SK-N-SH (cell line): Measurements from ENCODE around the gene OR6A2. TPM values are rescaled to one million over a fixed set of nuclear protein-coding genes. Genes with fewer than 3 reads are reported as not detected.

Source experiments
- CTCF ChIA-PET: fragments of 300-600, 350-600 bp; formaldehyde crosslinking; extraction: SDS; loops from one replicate; lab custom pipeline; 2021; lab: Yijun Ruan, JAX
- POLR2A ChIA-PET: fragments of 350-600 bp; sonication (Branson Sonifier 250); formaldehyde crosslinking; extraction: SDS; loops from one replicate; lab custom pipeline; 2020; ENCODE audit warnings: antibody characterized with exemption, inconsistent platforms; lab: Yijun Ruan, JAX
- DNase-seq: peaks from one replicate; pipeline ENCODE4 v3.0.0; 2012
- H2AFZ ChIP-seq: fragments of 200-600 bp; sonication (generic); 2 replicates; pipeline ENCODE4 v1.8.1; 2016; ENCODE audit warnings: antibody characterized with exemption, mild to moderate bottlenecking, low read depth
- H3F3A ChIP-seq: fragments of 200-600 bp; sonication (generic); replicated peaks from 2 replicates; pipeline ENCODE3; 2016; ENCODE audit warnings: antibody characterized with exemption, mild to moderate bottlenecking; ENCODE audit not compliant: insufficient read depth
- H3K27ac ChIP-seq, 2 experiments: fragments of 200-500 bp in 1 of 2; fragments of 200-600 bp in 1 of 2; sonication (Bioruptor generic) in 1 of 2; sonication (generic), shearing (Covaris generic) in 1 of 2; 2 replicates each; pipeline versions ENCODE4 v1.5.1 to v1.6.1; 2014 to 2016; ENCODE audit warnings: low read depth in 2 of 2, inconsistent platforms in 1 of 2, low read length in 1 of 2, mild to moderate bottlenecking in 1 of 2, mixed read lengths in 1 of 2
- H3K27me3 ChIP-seq: fragments of 200-600 bp; sonication (generic), shearing (Covaris generic); 2 replicates; pipeline ENCODE4 v1.6.1; 2016; ENCODE audit warnings: mixed run types; ENCODE audit not compliant: insufficient read depth
- H3K36me3 ChIP-seq, 2 experiments: fragments of 200-500 bp in 1 of 2; fragments of 200-600 bp in 1 of 2; sonication (Bioruptor generic) in 1 of 2; sonication (generic) in 1 of 2; replicated peaks in 1 of 2; 2 replicates each; pipeline versions ENCODE3 to v1.5.1; 2014 to 2016; ENCODE audit warnings: low read length in 1 of 2, mild to moderate bottlenecking in 1 of 2; ENCODE audit not compliant: insufficient read depth in 2 of 2, control insufficient read depth in 1 of 2
- H3K4me1 ChIP-seq, 2 experiments: fragments of 200-500 bp in 1 of 2; fragments of 200-600 bp in 1 of 2; sonication (Bioruptor generic) in 1 of 2; sonication (generic), shearing (Covaris generic) in 1 of 2; 2 replicates each; pipeline versions ENCODE4 v1.5.1 to v1.6.1; 2014 to 2016; ENCODE audit warnings: low read depth in 1 of 2, low read length in 1 of 2, mixed run types in 1 of 2; ENCODE audit not compliant: insufficient read depth in 2 of 2, control insufficient read depth in 1 of 2
- H3K4me2 ChIP-seq: fragments of 200-600 bp; sonication (generic), shearing (Covaris generic); 2 replicates; pipeline ENCODE4 v1.6.1; 2017; ENCODE audit warnings: mixed run types
- H3K4me3 ChIP-seq, 2 experiments: fragments of 200-500 bp in 1 of 2; fragments of 200-600 bp in 1 of 2; sonication (Bioruptor generic) in 1 of 2; sonication (generic), shearing (Covaris generic) in 1 of 2; 2 replicates each; pipeline versions ENCODE4 v1.5.1 to v1.8.1; 2014 to 2016; ENCODE audit warnings: low read depth in 2 of 2, inconsistent platforms in 1 of 2, low read length in 1 of 2, mild to moderate bottlenecking in 1 of 2, mixed read lengths in 1 of 2, moderate library complexity in 1 of 2
- H3K79me2 ChIP-seq: fragments of 200-600 bp; sonication (generic); 2 replicates; pipeline ENCODE4 v1.8.1; 2017; ENCODE audit warnings: mild to moderate bottlenecking; ENCODE audit not compliant: insufficient read depth
- H3K9ac ChIP-seq: fragments of 200-600 bp; sonication (generic); 2 replicates; pipeline ENCODE4 v1.6.1; 2017; ENCODE audit warnings: mixed run types
- H3K9me2 ChIP-seq: fragments of 200-600 bp; sonication (generic); 2 replicates; pipeline ENCODE4 v1.6.1; 2017; ENCODE audit warnings: mixed run types
- H3K9me3 ChIP-seq: fragments of 200-600 bp; sonication (generic); 2 replicates; pipeline ENCODE4 v1.6.1; 2017; ENCODE audit warnings: mixed run types, mild to moderate bottlenecking, moderate library complexity
- H4K20me1 ChIP-seq: fragments of 200-600 bp; sonication (generic); 2 replicates; pipeline ENCODE4 v1.6.1; 2017; ENCODE audit warnings: mild to moderate bottlenecking, mixed run types; ENCODE audit not compliant: insufficient read depth
- EP300 ChIP-seq, 2 experiments: IDR thresholded peaks; 2 replicates each; pipeline versions ENCODE4 v1.4.0 to v1.6.1; 2012; ENCODE audit warnings: borderline replicate concordance in 1 of 2, low read depth in 1 of 2, low read length in 1 of 2
- EZH2phosphoT487 ChIP-seq: fragments of 200-600 bp; sonication (generic); IDR thresholded peaks from 2 replicates; pipeline ENCODE4 v1.6.1; 2017; ENCODE audit warnings: low read depth, mixed run types, mild to moderate bottlenecking, antibody characterized with exemption, moderate library complexity, borderline replicate concordance
- FOSL2 ChIP-seq: IDR thresholded peaks from 2 replicates; pipeline ENCODE4 v1.4.0; 2012; ENCODE audit warnings: low read depth, mild to moderate bottlenecking, moderate library complexity, borderline replicate concordance
- FOXJ3 ChIP-seq: sonication (generic); formaldehyde crosslinking; IDR thresholded peaks from 2 replicates; pipeline ENCODE4 v1.5.1; 2020; ENCODE audit warnings: mild to moderate bottlenecking, missing genetic modification reagents
- FOXM1 ChIP-seq: IDR thresholded peaks from 2 replicates; pipeline ENCODE4 v1.4.0; 2012; ENCODE audit warnings: low read depth, mild to moderate bottlenecking
- GABPA ChIP-seq: IDR thresholded peaks from 2 replicates; pipeline ENCODE4 v1.4.0; 2012; ENCODE audit warnings: low read depth, mild to moderate bottlenecking
- GATA2 ChIP-seq: sonication (generic); formaldehyde crosslinking; IDR thresholded peaks from 2 replicates; pipeline ENCODE4 v1.5.0; 2020; ENCODE audit warnings: mild to moderate bottlenecking, missing genetic modification reagents
- POLR2AphosphoS5 ChIP-seq: IDR thresholded peaks from 2 replicates; pipeline ENCODE4 v1.6.1; 2012; ENCODE audit warnings: low read depth, low read length
- RAD21 ChIP-seq: IDR thresholded peaks from 2 replicates; pipeline ENCODE4 v1.6.1; 2012; ENCODE audit warnings: mild to moderate bottlenecking, low read length
- RFX5 ChIP-seq: IDR thresholded peaks from 2 replicates; pipeline ENCODE4 v1.6.1; 2012; ENCODE audit warnings: mild to moderate bottlenecking, improper control_type of control experiment, low read length
- RXRA ChIP-seq: IDR thresholded peaks from 2 replicates; pipeline ENCODE4 v1.4.0; 2012; ENCODE audit warnings: low read depth, mild to moderate bottlenecking, borderline replicate concordance
- SMC3 ChIP-seq: IDR thresholded peaks from 2 replicates; pipeline ENCODE4 v1.6.1; 2012; ENCODE audit warnings: low read depth, low read length, improper control_type of control experiment
- TAF1 ChIP-seq: IDR thresholded peaks from 2 replicates; pipeline ENCODE4 v1.6.1; 2012; ENCODE audit warnings: low read depth, mild to moderate bottlenecking, low read length, moderate library complexity, borderline replicate concordance
- TEAD4 ChIP-seq: IDR thresholded peaks from 2 replicates; pipeline ENCODE4 v1.4.0; 2012; ENCODE audit warnings: mild to moderate bottlenecking, borderline replicate concordance; ENCODE audit not compliant: insufficient read depth
- WGBS: methylation state at CpG from one replicate; pipeline ENCODE4 v1.1.6; 2017; ENCODE audit warnings: low lambda C conversion rate; 5-methylcytosine and 5-hydroxymethylcytosine counted together
- polyA plus RNA-seq, 3 experiments: library from polyadenylated mRNA; depleted of rRNA; stranded (reverse); fragments of >200 nt; gene quantifications; 2 replicates each; pipeline ENCODE4 v1.2.3, GENCODE V29; 2012
- TF ChIP-seq, protein P1 (sequence below): fragments of 150-350 bp; IDR thresholded peaks from 2 replicates; pipeline ENCODE4 v1.6.1; 2016; ENCODE audit warnings: mild to moderate bottlenecking, low read depth, low read length
- TF ChIP-seq, protein P2 (sequence below): fragments of 200-600 bp; sonication (generic); IDR thresholded peaks from 2 replicates; pipeline ENCODE4 v1.6.1; 2017; ENCODE audit warnings: antibody characterized with exemption, mild to moderate bottlenecking, moderate library complexity

The OR6A2 gene
- polyA plus RNA-seq, 1 of the 3 experiments (the other 2 are of a cell fraction), result not detected

DNA sequence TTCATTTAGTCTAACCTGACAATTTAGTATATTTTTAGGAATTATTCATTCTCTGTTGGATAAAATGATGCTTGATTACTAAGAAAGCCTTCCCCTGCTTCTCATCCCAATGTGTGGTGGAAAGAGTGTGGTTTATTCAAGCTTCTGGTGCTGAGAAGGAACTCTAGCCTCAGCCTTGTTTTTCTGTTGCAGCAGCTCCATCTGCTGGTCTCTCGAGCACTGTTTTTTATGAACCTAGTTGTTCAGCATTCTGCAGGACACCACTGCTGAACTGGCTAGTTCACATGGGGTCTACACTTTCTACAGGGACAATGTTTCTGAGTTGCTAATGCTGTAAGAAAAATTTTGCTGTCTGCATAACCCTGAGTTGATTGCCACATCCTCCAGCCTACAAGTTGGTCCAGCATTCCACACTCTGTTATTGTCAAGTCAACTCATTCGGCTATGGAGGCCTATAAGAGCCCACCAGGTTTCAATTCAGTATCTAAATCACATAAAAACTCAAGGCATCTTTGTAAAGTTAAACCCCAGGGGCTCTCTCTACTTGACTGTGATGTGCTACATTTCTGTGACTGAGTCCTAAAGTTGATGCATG lies 42.0 kb downstream of the OR6A2 start:
- Histone ChIP-seq H3K79me2 (no peaks in the 10 kb centered on the region), H3K9ac (no peak overlapping the region), H3K4me1 (no peaks in the 10 kb centered on the region), H3K27ac (no peak overlapping the region), H3K9me3 (no peaks in the 10 kb centered on the region), H3K9me2 (no peaks in the 10 kb centered on the region), H3K4me3 (no peak overlapping the region), H3K27me3 (no peaks in the 10 kb centered on the region; the same call in 1 of the 2 replicates), H3F3A (no peaks in the 10 kb centered on the region), H3K36me3 (no peaks in the 10 kb centered on the region), H4K20me1 (no peaks in the 10 kb centered on the region), H3K4me2 (no peak overlapping the region), H2AFZ (no peak overlapping the region)
- TF ChIP-seq FOXJ3 (CRISPR knock-in tag), result no peak
- TF ChIP-seq TEAD4, result no peak
- TF ChIP-seq FOSL2, result no peak
- peak; percentile 54 for TF ChIP-seq SMC3
- no peak for TF ChIP-seq POLR2AphosphoS5
- no peak for TF ChIP-seq FOXM1
- TF ChIP-seq RAD21, result peak; percentile 72
- TF ChIP-seq GABPA, result no peak
- TF ChIP-seq, protein P1, sequence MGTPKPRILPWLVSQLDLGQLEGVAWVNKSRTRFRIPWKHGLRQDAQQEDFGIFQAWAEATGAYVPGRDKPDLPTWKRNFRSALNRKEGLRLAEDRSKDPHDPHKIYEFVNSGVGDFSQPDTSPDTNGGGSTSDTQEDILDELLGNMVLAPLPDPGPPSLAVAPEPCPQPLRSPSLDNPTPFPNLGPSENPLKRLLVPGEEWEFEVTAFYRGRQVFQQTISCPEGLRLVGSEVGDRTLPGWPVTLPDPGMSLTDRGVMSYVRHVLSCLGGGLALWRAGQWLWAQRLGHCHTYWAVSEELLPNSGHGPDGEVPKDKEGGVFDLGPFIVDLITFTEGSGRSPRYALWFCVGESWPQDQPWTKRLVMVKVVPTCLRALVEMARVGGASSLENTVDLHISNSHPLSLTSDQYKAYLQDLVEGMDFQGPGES, result no peak
- TF ChIP-seq TAF1, result no peak
- no peak for TF ChIP-seq RFX5
- no peak for TF ChIP-seq EP300 (IDR thresholded peaks at IDR 0.05; ENCODE audit: borderline replicate concordance in 1 of 2, low read depth in 1 of 2, low read length in 1 of 2)
- no peak for TF ChIP-seq GATA2 (CRISPR knock-in tag)
- no peak for TF ChIP-seq EZH2phosphoT487
- TF ChIP-seq, protein P2, sequence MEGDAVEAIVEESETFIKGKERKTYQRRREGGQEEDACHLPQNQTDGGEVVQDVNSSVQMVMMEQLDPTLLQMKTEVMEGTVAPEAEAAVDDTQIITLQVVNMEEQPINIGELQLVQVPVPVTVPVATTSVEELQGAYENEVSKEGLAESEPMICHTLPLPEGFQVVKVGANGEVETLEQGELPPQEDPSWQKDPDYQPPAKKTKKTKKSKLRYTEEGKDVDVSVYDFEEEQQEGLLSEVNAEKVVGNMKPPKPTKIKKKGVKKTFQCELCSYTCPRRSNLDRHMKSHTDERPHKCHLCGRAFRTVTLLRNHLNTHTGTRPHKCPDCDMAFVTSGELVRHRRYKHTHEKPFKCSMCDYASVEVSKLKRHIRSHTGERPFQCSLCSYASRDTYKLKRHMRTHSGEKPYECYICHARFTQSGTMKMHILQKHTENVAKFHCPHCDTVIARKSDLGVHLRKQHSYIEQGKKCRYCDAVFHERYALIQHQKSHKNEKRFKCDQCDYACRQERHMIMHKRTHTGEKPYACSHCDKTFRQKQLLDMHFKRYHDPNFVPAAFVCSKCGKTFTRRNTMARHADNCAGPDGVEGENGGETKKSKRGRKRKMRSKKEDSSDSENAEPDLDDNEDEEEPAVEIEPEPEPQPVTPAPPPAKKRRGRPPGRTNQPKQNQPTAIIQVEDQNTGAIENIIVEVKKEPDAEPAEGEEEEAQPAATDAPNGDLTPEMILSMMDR, result peak; percentile 62
- no peak for TF ChIP-seq RXRA
- WGBS, result 31% methylated on average over 2 of the region's 2 CpGs
- CTCF ChIA-PET, result interaction anchor here (0.6 to 4.5 kb wide), 24 partner anchors 11 to 532 kb away, joined by 3 to 63 read pairs (median 3); partner anchors contain the start of gene OR2AG2
- peak; percentile 27 for DNase-seq
- POLR2A ChIA-PET, result no interaction called here
